GM12875 (cell line): ENCODE measurements around the gene TEX11.
"Not testable (repeated sequence)": the region's sequence is repeated elsewhere in the genome, so short reads cannot be mapped to it uniquely, and the experiment has no call there.

ENCODE experiments used
- H3K4me3 ChIP-seq: one replicate; pipeline ENCODE4 v1.5.1; 2011; ENCODE audit warnings: low read depth, low read length, control low read depth
- CTCF ChIP-seq: IDR thresholded peaks from 2 replicates; pipeline ENCODE4 v1.5.1; 2011; ENCODE audit warnings: low read depth, mild to moderate bottlenecking, control low read depth, inconsistent platforms, low read length, moderate library complexity, borderline replicate concordance; ENCODE audit not compliant: insufficient read depth

The TEX11 gene

GRCh38 chrX:70825366-70825765 is 83.1 kb downstream of the TEX11 start:
- H3K4me3 ChIP-seq = no peak overlapping the region
- TF ChIP-seq CTCF = no peak

- no peak for TF ChIP-seq CTCF
- no peak overlapping the region for H3K4me3 ChIP-seq
Observed at GRCh38 chrX:70808942-70809940, 99.3 kb downstream of the TEX11 start.

GRCh38 chrX:70806081-70806480 is 102.4 kb downstream of the TEX11 start:
- H3K4me3 ChIP-seq = no peak overlapping the region
- no peak for TF ChIP-seq CTCF

- not testable (repeated sequence) for H3K4me3 ChIP-seq
Observed at GRCh38 chrX:70796742-70797141, 111.8 kb downstream of the TEX11 start.

GRCh38 chrX:70774223-70774622 is 134.3 kb downstream of the TEX11 start:
- no peak for TF ChIP-seq CTCF
- no peak overlapping the region for H3K4me3 ChIP-seq

GRCh38 chrX:70769659-70770227 is 138.8 kb downstream of the TEX11 start:
- no peak for TF ChIP-seq CTCF
- H3K4me3 ChIP-seq = no peak overlapping the region

GRCh38 chrX:70762285-70762684 is 146.2 kb downstream of the TEX11 start:
- H3K4me3 ChIP-seq = no peak overlapping the region
- TF ChIP-seq CTCF = no peak
